Measurements from ENCODE around the gene SRSF6.
A peak's percentile ranks its signal among the peaks of the same experiment; 100 is the strongest.
"Not testable (repeated sequence)": the region's sequence is repeated elsewhere in the genome, so short reads cannot be mapped to it uniquely, and the experiment has no call there.

The SRSF6 gene

DNA sequence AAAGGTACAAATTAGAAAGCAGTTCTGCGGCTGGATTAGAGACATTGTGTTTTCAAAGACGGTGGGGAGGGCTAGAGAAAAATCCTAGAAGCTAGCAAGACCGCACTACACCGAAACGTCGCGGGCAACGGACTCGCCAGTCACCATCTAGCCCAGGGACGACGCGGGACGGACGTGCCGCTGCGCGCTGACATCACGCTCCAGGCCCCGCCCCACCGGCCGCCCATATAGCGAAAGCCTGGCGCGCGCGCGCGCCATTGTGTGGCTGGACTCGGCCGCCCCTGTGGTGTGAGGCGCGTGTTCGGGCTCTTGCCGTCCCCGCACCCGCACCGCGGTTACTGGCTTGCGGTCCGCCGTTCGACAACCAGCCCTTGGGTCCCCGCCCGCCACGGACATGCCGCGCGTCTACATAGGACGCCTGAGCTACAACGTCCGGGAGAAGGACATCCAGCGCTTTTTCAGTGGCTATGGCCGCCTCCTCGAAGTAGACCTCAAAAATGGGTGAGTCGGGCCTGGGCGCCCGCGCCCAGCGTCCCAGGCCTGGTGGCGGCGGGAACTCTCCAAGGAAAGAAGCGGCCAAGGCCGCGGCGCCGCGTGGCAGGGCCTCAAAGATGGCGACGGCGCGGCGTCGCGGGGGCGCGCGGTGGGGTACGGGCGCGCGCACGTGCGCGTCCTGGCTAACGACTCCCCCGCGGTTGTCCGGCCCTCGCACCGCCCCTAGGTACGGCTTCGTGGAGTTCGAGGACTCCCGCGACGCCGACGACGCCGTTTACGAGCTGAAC, at the start of gene SRSF6:
SRSF6 (plus strand) TSS at position 257 of the 782 bp plus-strand sequence; CDS start at position 395, 138 bp downstream.
- DNase-seq (ENCODE audit: low read depth in 2 of 2, low spot score in 1 of 2): peak; percentile 86 to 89

DNA sequence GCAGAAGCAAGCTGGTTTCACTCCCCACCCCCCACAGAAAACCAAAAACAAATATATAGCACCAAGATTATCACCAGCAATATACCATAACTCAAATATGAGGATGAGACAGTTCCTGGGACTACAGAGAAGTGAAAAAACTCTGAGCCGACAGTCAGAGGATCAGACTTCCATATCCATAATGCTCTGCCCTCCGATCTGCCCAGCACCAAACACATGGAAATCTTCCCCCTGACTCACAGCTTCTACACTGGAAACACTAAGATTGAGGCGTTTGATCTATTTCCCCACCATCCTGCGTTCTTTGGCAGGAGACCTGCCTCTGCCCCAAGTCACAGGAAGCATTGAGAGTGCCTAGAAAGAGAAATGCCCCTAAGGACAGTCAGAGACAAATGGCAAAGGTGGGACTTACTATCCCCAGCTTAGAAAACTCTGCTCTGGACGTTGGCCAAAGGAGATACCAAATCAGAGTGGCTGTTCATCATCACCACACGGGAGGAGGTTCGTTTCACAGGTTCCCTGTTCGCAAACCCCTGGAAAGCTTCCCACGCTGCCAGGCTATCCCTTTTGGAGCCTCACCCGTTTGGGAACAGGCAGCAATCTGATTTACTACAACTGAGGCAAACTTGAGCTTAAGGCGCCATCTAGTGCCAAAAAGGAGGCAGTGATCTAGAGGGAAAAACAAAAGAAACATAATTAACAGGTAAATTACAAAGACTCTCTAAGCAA, 48.7 kb upstream of the SRSF6 start:
- no peak for DNase-seq (ENCODE audit: low read depth in 2 of 2, low spot score in 1 of 2)

DNA sequence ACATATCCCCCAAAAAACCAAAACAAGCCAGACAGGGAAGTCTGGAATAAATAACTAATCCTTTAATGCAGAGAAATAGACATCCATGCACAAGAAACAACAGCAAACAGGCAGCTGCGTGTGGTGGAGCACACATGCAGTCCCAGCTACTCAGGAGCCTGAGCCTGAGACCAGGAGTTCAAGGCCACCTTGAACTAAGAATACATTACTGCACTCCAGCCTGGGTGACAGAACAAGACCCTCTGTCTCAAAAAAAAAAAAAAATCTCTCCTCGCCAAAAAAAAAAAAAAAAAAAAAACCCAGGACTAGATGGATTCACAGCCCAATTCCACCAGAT, 48.2 kb upstream of the SRSF6 start:
- DNase-seq (ENCODE audit: low read depth in 2 of 2, low spot score in 1 of 2): no peak

DNA sequence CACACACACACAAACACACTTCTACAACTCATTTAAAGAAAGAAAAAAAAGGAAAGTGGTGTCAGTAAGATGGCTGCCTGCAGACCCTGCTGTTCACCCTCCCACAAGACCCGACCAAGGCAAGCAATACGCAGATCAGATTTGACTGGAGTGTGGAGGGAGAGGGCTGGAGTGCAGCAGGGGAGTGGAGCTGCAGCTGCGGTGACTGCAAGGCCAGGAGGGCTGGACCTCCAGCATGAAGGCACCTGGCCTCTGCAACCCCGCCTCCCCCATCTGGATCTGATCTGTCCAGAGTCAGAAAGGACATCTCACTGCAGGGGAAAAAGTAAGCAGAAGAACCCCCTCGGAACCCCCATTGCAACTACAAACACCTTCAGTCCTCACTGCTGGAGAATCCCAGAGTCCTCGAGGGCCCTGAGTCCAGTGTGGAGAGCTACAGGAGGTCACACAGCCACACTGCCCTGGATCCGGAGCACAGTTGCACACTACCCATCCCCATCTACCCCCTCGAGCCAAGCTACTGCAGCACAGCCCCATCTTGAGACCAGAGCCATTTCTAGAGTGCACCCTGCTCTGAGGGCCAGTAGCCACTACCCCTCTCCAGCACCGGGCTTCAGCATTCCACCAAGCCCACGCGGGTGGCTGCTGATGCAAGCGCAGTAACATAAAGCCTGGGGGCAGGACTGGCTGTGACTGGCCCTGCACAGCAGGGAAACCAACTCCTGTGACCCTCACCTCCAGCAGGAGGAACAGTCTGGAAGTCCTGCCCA, 41.9 kb upstream of the SRSF6 start:
- no peak for DNase-seq (ENCODE audit: low read depth in 2 of 2, low spot score in 1 of 2)

DNA sequence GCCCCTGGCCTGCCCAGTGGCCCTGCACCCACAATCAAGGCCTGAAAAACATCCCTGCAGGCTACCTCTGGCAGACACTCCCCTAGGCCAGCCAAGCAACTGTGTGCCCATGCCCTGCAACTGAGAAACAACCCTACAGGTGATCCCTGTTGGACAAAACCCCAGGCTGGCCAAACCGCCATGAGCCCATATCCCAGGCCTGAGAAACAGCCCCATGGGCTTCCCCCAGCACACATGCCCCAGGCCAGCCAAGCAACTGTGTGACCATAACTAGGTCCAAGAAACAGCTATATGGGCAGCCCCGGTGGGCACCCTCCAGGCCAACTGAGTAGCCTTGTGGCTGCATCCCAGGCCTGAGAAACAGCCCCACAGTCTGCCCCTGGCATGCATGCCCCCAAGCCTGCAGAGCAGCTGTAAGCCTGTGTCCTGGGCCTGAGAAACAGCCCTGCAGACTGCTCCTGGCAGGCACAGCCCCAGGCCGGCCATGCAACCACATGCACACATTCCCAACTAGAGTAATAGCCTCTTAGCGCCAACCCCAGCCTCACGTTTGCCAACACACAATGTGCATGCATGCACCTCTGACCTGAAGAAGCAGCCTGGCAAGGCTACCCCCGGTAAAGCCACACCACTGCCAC, 41.0 kb upstream of the SRSF6 start:
- DNase-seq (ENCODE audit: low read depth in 2 of 2, low spot score in 1 of 2): no peak

DNA sequence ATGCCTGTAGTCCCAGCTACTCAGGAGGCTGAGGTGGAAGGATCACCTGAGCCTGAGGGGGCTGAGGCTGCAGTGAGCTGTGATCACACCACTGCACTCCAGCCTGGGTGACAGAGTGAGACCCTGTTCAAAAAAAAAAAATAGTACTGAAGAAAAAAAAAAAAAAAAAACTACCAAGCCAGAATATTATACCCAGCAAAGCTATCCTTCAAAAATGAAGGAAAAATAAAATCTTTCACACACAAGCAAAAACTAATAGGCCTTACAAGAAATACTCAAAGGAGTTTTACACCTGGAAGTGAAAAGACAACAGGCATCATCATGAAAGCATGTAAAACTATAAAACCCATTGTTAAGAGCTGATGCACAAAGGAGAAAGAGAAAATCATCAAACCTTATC, 37.5 kb upstream of the SRSF6 start:
- DNase-seq (ENCODE audit: low read depth in 2 of 2, low spot score in 1 of 2): no peak

DNA sequence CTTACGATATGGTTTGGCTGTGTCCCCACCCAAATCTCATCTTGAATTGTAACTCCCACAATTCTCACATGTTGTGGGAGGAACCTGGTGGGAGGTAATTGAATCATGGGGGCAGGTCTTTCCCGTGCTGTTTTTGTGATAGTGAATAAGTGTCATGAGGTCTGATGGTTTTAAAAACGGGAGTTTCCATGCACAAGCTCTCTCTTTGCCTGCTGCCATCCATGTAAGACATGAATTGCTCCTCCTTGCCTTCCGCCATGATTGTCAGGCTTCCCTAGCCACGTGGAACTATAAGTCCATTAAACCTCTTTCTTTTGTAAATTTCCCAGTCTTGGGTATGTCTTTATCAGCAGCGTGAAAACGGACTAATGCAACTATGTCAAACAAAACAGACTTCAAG, 36.8 kb upstream of the SRSF6 start:
- not testable (repeated sequence) for DNase-seq (ENCODE audit: low read depth in 2 of 2, low spot score in 1 of 2)

DNA sequence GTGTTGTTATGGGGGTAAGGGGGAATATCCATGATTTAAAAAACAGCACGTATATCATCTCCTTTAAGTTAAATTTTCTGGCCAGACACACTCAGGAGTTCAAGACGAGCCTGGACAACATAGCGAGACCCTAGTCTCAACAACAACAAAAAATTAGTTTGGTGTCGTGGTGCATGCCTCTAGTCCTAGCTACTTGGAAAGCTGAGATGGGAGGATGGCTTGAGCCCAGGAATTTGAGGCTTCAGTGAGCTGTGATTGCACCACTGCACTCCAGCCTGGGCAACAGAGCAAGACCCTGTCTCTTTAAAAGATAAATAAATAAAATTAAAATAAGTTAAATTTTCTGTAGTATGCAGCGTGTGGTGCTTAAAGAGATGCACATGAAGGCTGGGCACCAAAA, 31.5 kb upstream of the SRSF6 start:
- no peak for DNase-seq (ENCODE audit: low read depth in 2 of 2, low spot score in 1 of 2)

DNA sequence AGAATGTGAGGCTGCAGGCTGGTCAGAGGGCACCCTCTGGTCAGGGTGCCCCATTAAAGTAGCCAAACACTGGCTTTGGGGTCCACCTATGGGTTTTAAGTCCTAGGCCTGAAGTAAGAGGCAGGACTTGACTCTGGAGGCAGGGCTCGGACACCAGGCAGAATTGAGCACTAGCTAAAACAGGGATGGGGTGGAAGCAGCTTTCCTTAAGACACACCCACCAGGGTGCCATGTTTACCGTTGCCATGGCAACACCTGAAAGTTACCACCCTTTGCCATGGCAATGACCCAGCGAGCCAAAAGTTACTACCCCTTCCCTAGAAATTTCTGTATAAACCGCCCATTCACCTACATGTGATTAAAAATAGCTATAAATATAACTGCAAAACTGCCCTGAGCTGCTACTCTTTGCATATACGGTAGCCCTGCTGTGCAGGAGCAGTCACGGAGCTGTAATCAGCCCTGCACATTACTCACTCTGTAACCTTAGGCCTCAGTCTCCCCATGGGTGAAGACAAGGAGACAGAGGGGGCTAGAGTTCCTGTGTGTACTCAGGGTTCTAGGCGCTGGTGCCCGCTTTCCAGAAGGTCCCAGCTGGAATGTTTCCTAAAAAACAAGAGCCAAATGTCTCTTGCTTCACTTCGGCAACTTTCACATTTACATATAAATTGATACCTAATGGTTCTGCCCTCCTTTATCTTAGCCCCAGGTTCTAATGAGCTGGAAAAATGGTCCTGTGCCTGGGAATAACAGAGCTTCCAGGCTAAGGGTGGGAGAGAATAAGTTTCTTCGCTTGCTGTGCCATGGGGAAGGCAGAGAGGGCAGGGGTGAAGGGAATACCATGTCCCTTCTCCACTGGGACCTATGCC, 27.2 kb upstream of the SRSF6 start:
- no peak for DNase-seq (ENCODE audit: low read depth in 2 of 2, low spot score in 1 of 2)

DNA sequence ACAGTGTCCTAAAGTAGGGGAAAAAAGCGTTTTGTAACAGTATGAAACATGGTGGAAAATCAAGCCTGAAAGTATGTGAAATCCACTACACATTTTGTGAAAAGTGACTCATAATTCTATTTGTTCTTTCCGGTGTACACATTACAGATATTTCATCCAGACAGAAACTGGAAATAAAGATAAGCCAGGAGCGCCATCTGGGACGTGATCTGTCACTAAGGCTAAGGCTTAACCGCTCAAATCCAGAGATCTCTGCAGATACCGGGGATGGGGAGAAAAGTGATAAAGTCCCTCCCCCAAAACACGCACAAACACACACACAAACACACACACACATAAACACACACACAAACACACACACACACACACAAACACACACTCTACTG, 26.6 kb upstream of the SRSF6 start:
- no peak for DNase-seq (ENCODE audit: low read depth in 2 of 2, low spot score in 1 of 2)

DNA sequence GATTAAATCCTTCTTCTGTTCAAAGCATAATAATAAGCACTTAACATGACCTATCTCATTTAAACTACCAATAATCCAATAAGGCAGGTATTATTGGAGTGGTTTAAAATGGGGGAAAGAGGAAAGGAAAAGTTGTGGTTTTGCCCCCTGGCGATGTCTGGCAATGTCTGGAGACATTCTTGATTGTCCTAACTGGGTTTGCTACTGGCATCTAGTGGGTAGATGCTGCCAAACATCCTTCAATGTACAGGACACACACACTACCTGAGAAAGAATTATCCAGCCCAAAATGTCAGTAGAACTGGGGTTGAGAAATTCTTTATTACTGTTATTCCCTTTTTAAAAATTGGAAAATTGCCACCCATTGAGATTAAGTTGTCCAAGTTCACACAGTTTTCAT, 25.2 kb upstream of the SRSF6 start:
- no peak for DNase-seq (ENCODE audit: low read depth in 2 of 2, low spot score in 1 of 2)

DNA sequence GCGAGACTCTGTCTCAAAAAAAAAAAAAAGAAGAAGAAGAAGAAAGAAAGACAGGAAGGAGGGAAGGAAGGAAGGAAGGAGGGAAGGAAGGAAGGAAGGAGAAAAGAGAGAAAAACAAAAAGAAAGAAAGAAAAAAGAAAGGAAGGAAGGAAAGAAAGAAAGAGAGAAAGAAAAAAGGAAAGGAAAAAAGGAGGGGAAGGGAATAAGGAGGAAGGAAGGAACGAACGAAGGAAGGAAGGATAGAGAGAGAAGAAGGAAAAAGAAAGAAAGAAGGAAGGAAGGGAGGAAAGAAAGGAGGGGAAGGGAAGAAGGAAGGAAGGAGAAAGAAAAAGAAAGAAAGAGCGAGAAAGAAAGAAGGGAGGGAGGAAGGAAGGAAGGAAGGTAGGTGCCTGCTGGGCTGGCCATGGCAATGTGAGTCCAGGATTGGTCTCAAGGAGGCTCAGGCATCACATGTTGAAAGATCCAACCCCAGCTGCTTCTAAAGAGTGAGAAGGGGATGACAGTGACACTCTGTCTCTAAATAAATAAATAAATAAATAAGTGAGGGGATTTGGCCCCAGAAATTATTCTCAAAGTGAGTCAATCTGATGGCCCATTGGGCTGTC, 24.3 kb upstream of the SRSF6 start:
- DNase-seq (ENCODE audit: low read depth in 2 of 2, low spot score in 1 of 2): no peak

DNA sequence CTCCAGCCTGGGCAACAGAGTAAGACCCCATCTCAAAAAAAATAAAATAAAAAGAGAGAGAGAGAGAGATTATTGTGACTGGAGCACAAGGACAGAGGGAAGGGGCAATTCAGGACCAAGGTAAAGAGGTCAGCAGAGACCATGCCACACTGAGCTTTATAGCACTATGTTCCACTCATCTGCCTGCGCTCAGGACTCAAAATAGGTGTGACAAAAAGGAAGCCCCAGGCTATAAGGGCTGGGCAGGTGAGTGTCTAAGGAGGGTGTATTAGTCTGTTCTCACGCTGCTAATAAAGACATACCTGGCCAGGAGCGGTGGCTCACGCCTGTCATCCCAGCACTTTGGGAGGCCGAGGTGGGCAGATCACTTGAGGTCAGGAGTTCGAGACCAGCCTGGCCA, 23.1 kb upstream of the SRSF6 start:
- no peak for DNase-seq (ENCODE audit: low read depth in 2 of 2, low spot score in 1 of 2)

DNA sequence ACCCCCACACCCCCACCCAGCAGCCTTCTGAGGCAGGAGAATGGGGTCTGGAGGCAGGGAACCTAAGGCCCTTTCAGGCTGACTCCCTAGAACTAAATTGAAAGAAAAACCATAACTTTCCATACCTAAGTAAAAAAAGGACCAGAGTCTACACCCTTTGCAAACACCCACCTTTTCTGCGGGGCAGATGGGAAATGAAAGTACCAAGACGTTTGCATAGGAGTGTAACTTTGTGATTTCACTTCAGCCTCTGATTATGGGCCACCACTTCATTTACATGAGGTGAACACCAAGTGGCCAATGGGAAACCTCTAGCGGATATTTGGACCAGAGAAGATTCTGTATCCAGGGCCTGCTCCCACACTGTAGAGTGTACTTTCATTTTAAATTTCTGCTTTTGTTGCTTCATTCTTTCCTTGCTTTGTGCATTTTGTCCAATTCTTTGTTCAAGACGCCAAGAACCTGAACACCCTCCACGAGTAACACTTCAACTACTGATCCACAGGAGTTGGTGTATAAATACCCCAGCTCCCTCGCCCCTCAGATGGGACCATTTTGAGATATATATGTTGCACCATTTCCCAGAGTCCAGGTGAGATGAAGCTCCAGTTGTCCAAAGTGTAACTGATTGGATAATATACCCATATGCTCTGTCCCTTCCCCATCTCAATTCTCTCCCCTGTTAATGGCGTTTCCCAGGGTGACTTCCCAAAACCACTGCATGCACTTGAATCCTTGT, 18.9 kb upstream of the SRSF6 start:
- DNase-seq (ENCODE audit: low read depth in 2 of 2, low spot score in 1 of 2): no peak

DNA sequence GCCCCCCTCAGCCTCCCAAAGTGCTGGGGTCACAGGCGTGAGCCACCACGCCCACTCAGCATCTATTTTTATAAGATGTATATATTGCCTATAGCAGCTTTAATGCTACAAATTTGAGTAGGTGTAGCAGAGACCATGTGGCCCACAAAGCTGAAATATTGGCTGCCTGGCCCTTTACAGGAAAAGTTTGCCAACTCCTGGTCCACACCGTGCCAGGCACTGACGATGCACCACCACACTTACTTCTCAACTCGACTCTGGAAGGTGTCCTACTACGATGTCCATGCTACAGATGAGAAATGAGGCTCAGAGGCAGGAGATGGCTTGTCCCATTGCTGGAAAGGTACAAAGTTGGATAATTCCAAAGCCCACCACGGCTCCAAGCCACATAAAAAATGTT, 17.2 kb upstream of the SRSF6 start:
- DNase-seq (ENCODE audit: low read depth in 2 of 2, low spot score in 1 of 2): no peak

DNA sequence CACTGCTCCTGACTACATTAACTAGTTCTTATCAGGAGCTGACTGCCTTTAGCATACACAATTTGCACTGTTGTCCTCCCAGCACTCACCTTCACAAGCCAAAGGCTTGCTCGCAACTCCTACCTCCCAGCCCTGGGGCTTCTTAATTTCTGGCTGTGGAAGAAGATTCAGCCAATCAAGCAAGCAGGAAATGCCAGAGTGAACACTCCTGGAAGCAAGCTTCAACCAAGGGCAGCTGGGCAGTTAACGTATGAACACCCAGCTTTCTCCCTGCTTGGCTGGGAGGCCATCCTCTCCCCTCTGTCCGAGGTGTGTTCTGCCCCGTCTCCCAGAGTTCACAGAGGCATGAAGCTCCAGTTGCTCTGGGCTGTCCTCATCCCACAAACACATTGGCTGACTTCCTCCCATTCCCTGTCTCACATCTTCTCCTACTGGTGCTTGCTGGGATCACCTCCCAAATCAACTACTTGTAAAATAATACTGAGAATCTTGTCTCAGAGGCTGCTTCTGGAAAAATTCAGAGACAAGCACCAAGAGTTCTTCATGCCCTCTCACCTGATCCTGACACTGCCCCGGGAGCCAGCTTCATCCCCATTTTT, 15.3 kb upstream of the SRSF6 start:
- DNase-seq (ENCODE audit: low read depth in 2 of 2, low spot score in 1 of 2): no peak

DNA sequence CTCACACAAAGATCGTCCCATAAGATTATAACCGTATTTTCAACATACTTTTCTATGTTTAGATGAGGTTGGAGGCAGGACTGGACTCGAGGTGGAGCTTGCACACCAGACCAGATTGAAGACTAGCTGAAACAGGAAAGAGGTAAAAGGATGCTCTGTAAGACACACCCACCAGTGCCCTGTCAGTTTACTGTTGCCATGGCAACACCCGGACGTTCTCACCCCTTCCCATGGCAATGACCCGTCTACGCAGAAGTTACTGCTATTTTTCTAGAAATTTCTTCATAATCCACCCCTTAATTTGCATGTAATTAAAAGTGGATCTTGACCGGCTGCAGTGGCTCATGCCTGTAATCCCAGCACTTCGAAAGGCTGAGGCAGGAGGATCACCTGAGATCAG, 13.6 kb upstream of the SRSF6 start:
- no peak for DNase-seq (ENCODE audit: low read depth in 2 of 2, low spot score in 1 of 2)

DNA sequence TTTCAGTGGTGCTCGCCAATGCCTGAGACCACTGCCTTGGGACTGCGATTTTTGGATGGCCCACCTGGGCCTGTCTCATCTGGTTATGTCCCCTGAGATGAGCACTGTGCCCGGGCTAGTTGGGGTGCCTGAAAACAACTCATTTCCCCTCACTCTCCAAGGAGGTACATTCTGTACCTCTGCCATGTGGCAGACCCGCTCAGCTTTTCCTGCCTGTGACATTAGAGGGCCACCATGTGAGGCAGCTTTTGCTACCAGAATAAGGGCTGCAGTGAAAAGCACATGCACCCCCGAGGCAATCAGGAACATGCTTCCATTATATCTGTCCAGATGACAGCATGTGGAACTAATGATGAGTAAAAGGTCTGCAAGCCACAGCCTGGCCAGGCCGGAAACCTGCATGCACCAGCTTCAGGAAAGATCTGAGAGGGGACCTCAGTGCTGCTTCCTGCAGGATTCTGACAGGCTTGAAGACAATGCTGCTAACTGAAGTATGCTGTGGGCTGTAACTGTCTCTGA, 11.3 kb upstream of the SRSF6 start:
- DNase-seq (ENCODE audit: low read depth in 2 of 2, low spot score in 1 of 2): no peak

DNA sequence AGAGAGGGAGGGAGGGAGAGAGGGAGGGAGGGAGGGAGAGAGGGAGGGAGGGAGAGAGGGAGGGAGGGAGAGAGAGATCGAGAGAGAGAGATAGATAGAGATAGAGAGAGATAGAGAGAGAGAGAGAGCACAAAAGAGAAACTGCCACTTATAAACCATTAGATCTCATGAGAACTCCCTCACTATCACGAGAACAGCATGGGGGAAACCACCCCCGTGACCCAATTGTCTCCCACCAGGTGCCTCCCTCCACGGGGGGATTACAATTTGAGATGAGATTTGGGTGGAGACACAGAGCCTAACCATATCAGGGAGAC, 9.3 kb upstream of the SRSF6 start:
- not testable (repeated sequence) for DNase-seq (ENCODE audit: low read depth in 2 of 2, low spot score in 1 of 2)

Measured in stimulated activated CD8-positive, alpha-beta memory T cell treated with anti-CD3 and anti-CD28 coated beads, Interleukin-4, amount 100 ng/mL, for 1 hour (primary cell).